GM13977 (cell line): ENCODE data around the gene CCN2.

Experiments
- DNase-seq: peaks from one replicate; pipeline ENCODE4 v3.0.0; 2012; ENCODE audit warnings: low spot score
- in situ Hi-C: fragments of 300-500 bp; cut with MboI; formaldehyde crosslinking; loops from one replicate; pipeline ENCODE4 v1.12.0; 2022; ENCODE audit warnings: low sequenced_read_pairs, low pct_unique_long_range_greater_than_20kb, mixed read lengths, inconsistent platforms; ENCODE audit not compliant: unreplicated experiment
- TF ChIP-seq, protein P1 (sequence below): IDR thresholded peaks from 2 replicates; pipeline ENCODE4 v1.5.1; 2012; ENCODE audit warnings: mild to moderate bottlenecking, control low read depth; ENCODE audit not compliant: insufficient read depth; ENCODE audit errors: extremely low read depth, missing control alignments

Gene CCN2

DNA sequence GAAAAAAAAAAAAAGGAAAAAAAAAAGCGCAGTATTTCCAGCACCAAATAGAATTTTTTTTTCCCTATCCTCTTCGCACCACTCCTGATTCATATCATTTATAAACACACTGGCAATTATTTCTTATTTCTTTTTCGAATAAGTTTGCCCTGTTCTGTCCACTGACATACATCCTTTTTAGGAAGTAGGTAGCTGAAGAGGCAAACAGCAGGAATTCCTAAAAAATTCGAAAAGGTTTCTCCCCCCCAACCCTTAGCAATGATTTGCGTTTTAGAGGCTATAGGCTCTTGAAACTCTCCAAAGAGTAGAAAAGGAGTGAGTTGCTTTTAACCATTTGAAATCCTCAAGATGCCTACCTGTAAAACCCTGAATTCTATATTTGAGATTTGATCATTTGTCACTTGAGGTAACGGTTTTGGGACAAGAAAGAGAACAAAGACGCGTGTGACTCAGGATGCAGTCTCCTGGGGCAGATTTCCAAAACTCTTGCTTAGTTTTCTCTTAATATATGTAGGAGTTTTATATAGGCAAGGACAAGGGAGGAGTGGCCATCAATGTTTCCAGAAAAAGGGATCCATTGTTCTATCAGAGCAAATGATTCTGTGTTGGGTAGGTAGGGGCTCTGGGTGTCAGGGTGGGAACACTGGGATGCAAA lies 531 bp upstream of the CCN2 start:
- TF ChIP-seq, protein P1, sequence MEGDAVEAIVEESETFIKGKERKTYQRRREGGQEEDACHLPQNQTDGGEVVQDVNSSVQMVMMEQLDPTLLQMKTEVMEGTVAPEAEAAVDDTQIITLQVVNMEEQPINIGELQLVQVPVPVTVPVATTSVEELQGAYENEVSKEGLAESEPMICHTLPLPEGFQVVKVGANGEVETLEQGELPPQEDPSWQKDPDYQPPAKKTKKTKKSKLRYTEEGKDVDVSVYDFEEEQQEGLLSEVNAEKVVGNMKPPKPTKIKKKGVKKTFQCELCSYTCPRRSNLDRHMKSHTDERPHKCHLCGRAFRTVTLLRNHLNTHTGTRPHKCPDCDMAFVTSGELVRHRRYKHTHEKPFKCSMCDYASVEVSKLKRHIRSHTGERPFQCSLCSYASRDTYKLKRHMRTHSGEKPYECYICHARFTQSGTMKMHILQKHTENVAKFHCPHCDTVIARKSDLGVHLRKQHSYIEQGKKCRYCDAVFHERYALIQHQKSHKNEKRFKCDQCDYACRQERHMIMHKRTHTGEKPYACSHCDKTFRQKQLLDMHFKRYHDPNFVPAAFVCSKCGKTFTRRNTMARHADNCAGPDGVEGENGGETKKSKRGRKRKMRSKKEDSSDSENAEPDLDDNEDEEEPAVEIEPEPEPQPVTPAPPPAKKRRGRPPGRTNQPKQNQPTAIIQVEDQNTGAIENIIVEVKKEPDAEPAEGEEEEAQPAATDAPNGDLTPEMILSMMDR: no peak
- in situ Hi-C loops: no loop called here
- no peak for DNase-seq

- peak; percentile 50 for DNase-seq
- TF ChIP-seq, protein P1: peak; percentile 32
- in situ Hi-C loops: loop anchor here (25.0 kb wide), 1 partner anchor 262 kb away; no protein-coding TSS in a partner anchor
Observed at GRCh38 chr6:131949909-131950766, 1.0 kb downstream of the CCN2 start.

GRCh38 chr6:131949620-131949908 lies 1.6 kb downstream of the CCN2 start:
- TF ChIP-seq, protein P1: no peak
- DNase-seq: no peak
- in situ Hi-C loops: loop anchor here (25.0 kb wide), 1 partner anchor 263 kb away; no protein-coding TSS in a partner anchor

DNA sequence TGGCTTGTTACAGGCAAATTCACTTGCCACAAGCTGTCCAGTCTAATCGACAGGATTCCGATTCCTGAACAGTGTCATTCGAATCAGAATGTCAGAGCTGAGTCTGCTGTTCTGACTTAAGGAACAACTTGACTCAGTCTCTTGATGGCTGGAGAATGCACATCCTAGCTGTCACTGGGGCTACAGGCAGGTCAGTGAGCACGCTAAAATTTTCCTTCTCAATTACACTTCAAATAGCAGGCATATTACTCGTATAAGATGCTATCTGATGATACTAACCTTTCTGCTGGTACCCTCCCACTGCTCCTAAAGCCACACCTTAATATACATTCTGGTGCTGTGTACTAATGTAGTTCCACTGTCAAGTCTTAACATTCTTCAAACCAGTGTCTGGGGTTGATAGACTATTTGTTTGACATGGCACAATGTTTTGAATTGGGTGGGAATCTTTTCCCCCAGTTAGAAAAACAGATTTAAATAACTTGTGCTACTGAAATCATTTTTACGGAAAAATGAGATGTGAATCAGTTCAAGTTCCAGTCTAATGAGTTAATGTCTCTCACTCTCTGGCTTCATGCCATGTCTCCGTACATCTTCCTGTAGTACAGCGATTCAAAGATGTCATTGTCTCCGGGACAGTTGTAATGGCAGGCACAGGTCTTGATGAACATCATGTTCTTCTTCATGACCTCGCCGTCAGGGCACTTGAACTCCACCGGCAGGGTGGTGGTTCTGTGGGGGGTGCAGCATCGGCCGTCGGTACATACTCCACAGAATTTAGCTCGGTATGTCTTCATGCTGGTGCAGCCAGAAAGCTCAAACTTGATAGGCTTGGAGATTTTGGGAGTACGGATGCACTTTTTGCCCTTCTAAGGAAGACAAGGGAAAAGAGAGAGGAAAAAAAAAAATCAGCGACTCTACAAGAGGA lies 2.2 kb downstream of the CCN2 start:
- TF ChIP-seq, protein P1: no peak
- DNase-seq: no peak
- in situ Hi-C loops: loop anchor here (25.0 kb wide), 1 partner anchor 263 kb away; no protein-coding TSS in a partner anchor

DNA sequence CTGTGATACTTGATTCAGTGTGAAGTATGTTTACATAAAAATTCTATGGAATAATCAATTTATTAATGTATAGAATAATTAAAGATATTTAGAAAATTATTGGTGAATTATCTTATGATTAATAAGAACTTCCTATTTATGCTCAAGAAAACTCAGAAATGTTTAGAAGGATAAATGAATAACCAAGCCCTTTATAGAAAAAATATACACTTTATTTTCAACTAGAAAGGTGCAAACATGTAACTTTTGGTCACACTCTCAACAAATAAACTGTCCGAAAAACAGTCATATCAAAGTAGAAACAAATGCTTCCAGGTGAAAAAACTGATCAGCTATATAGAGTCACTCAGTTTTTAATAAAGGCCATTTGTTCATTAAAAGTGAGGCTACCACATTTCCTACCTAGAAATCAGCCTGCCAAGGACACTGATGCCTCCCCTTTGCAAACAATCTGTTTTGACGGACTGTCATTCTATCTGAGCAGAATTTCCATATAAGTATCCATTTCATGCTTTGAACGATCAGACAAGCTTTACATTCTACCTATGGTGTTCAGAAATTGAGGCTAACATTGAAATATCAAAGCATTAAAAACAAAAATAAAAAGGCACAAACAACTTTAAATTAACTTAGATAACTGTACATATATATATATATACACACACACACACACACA lies 3.0 kb downstream of the CCN2 start:
- in situ Hi-C loops: loop anchor here (25.0 kb wide), 1 partner anchor 264 kb away; no protein-coding TSS in a partner anchor
- DNase-seq: no peak
- TF ChIP-seq, protein P1: no peak
